Stimulated activated naive B cell treated with anti-CD40 and anti-IgM and Interleukin-4, amounts not matched to agents 10 μg/mL and 1 μg/mL and 100 μg/mL, for 72 hours (primary cell): ENCODE results near the gene ITGB5.
"Not testable (repeated sequence)": the region's sequence is repeated elsewhere in the genome, so short reads cannot be mapped to it uniquely, and the experiment has no call there.

Experiments
- ATAC-seq, 2 donors: fragments of 150-1000 bp; cut with Tn5 transposase; replicated peaks; 2 replicates each; pipeline ENCODE4 v1.10.0; 2021; ENCODE audit warnings: moderate library complexity in 1 of 2
- DNase-seq: peaks from one replicate; pipeline ENCODE4 v3.0.0; 2021
- H3K27ac Mint-ChIP-seq: one replicate; pipeline ENCODE4 v1.8.0; 2022; ENCODE audit warnings: mild to moderate bottlenecking, mixed read lengths
- H3K27me3 Mint-ChIP-seq, 2 donors: one replicate each; pipeline ENCODE4 v1.8.0; 2022; ENCODE audit warnings: mixed read lengths in 2 of 2
- H3K36me3 Mint-ChIP-seq, 2 donors: one replicate each; pipeline ENCODE4 v1.8.0; 2022; ENCODE audit warnings: mixed read lengths in 2 of 2, mild to moderate bottlenecking in 1 of 2
- H3K4me1 Mint-ChIP-seq, 2 donors: one replicate each; pipeline ENCODE4 v1.8.0; 2022; ENCODE audit warnings: mixed read lengths in 2 of 2, mild to moderate bottlenecking in 1 of 2
- H3K4me3 Mint-ChIP-seq, 2 donors: one replicate each; pipeline ENCODE4 v1.8.0; 2022; ENCODE audit warnings: mild to moderate bottlenecking in 2 of 2, mixed read lengths in 2 of 2, moderate library complexity in 1 of 2
- H3K9me3 Mint-ChIP-seq, 2 donors: one replicate each; pipeline ENCODE4 v1.8.0; 2022; ENCODE audit warnings: mixed read lengths in 2 of 2, mild to moderate bottlenecking in 1 of 2

ITGB5 gene

GRCh38 chr3:124829819-124830554 lies 57.2 kb downstream of the ITGB5 start:
- ATAC-seq: peak; percentile 62
- H3K27ac Mint-ChIP-seq: peak overlapping the region; percentile 25

GRCh38 chr3:124829178-124829818 lies 57.9 kb downstream of the ITGB5 start:
- DNase-seq: no peak
- peaks cover 7% of the 10 kb centered on the region in 2 donors for H3K4me1 Mint-ChIP-seq
- peaks cover 25 to 51% of the 10 kb centered on the region in 2 donors for H3K27me3 Mint-ChIP-seq
- no peak for ATAC-seq
- no peak overlapping the region for H3K27ac Mint-ChIP-seq
- H3K36me3 Mint-ChIP-seq: no peaks in the 10 kb centered on the region
- H3K4me3 Mint-ChIP-seq: no peak overlapping the region
- no peaks in the 10 kb centered on the region for H3K9me3 Mint-ChIP-seq

More at GRCh38 chr3:124829819-124830554, 57.2 kb downstream of the ITGB5 start:
- peaks cover 11 to 12% of the 10 kb centered on the region in 2 donors for H3K4me1 Mint-ChIP-seq
- no peak overlapping the region for H3K4me3 Mint-ChIP-seq
- no peaks in the 10 kb centered on the region for H3K9me3 Mint-ChIP-seq
- no peaks in the 10 kb centered on the region for H3K36me3 Mint-ChIP-seq
- no peak for DNase-seq
- peaks cover 28 to 54% of the 10 kb centered on the region in 2 donors for H3K27me3 Mint-ChIP-seq

- not testable (repeated sequence) for H3K9me3 Mint-ChIP-seq, H3K36me3 Mint-ChIP-seq, H3K4me3 Mint-ChIP-seq, DNase-seq, H3K4me1 Mint-ChIP-seq, ATAC-seq, H3K27ac Mint-ChIP-seq
- peaks cover 19 to 41% of the 10 kb centered on the region in 2 donors for H3K27me3 Mint-ChIP-seq
Measured at GRCh38 chr3:124827476-124828206, 59.5 kb downstream of the ITGB5 start.

GRCh38 chr3:124826703-124827102 lies 60.5 kb downstream of the ITGB5 start:
- no peaks in the 10 kb centered on the region for H3K9me3 Mint-ChIP-seq
- no peak for ATAC-seq
- no peak for DNase-seq
- H3K27ac Mint-ChIP-seq: no peak overlapping the region
- H3K4me1 Mint-ChIP-seq: peaks cover 4 to 7% of the 10 kb centered on the region in 2 donors
- no peak overlapping the region for H3K4me3 Mint-ChIP-seq
- peaks cover 25 to 40% of the 10 kb centered on the region in 2 donors for H3K27me3 Mint-ChIP-seq
- no peaks in the 10 kb centered on the region for H3K36me3 Mint-ChIP-seq

- H3K27ac Mint-ChIP-seq: no peak overlapping the region
- peaks cover 25 to 45% of the 10 kb centered on the region in 2 donors for H3K27me3 Mint-ChIP-seq
- DNase-seq: no peak
- peaks cover 0 to 2% of the 10 kb centered on the region in 2 donors for H3K4me1 Mint-ChIP-seq
- no peaks in the 10 kb centered on the region for H3K36me3 Mint-ChIP-seq
- ATAC-seq: no peak
- no peak overlapping the region for H3K4me3 Mint-ChIP-seq
- no peaks in the 10 kb centered on the region for H3K9me3 Mint-ChIP-seq
Measured at GRCh38 chr3:124824286-124824915, 62.8 kb downstream of the ITGB5 start.

- Mint-ChIP-seq H3K4me3 (no peak overlapping the region), H3K27ac (no peak overlapping the region), H3K36me3 (no peaks in the 10 kb centered on the region), H3K27me3 (peaks cover 29 to 52% of the 10 kb centered on the region in 2 donors), H3K9me3 (no peaks in the 10 kb centered on the region), H3K4me1 (no peaks in the 10 kb centered on the region)
- DNase-seq (no peak), ATAC-seq (no peak)
Measured at GRCh38 chr3:124823648-124824047, 63.5 kb downstream of the ITGB5 start.

GRCh38 chr3:124823206-124823605 lies 64.0 kb downstream of the ITGB5 start:
- Mint-ChIP-seq H3K4me1 (no peaks in the 10 kb centered on the region), H3K27me3 (peaks cover 29 to 49% of the 10 kb centered on the region in 2 donors), H3K9me3 (no peaks in the 10 kb centered on the region), H3K4me3 (no peak overlapping the region), H3K36me3 (no peaks in the 10 kb centered on the region), H3K27ac (no peak overlapping the region)
- DNase-seq (no peak), ATAC-seq (no peak)

GRCh38 chr3:124821356-124821755 lies 65.8 kb downstream of the ITGB5 start:
- DNase-seq (no peak), ATAC-seq (no peak)
- Mint-ChIP-seq H3K27me3 (peaks cover 26 to 41% of the 10 kb centered on the region in 2 donors), H3K9me3 (no peaks in the 10 kb centered on the region), H3K27ac (no peak overlapping the region), H3K4me1 (no peaks in the 10 kb centered on the region), H3K36me3 (no peaks in the 10 kb centered on the region), H3K4me3 (no peak overlapping the region)

- no peaks in the 10 kb centered on the region for H3K4me1 Mint-ChIP-seq
- no peaks in the 10 kb centered on the region for H3K9me3 Mint-ChIP-seq
- H3K4me3 Mint-ChIP-seq: no peak overlapping the region
- H3K27me3 Mint-ChIP-seq: peaks cover 26 to 35% of the 10 kb centered on the region in 2 donors
- H3K27ac Mint-ChIP-seq: no peak overlapping the region
- no peaks in the 10 kb centered on the region for H3K36me3 Mint-ChIP-seq
- DNase-seq: no peak
- no peak for ATAC-seq
Measured at GRCh38 chr3:124818398-124819091, 68.6 kb downstream of the ITGB5 start.

- Mint-ChIP-seq H3K27me3 (peaks cover 27 to 32% of the 10 kb centered on the region in 2 donors), H3K4me3 (no peak overlapping the region)
- no peak for DNase-seq
Measured at GRCh38 chr3:124817079-124817478, 70.1 kb downstream of the ITGB5 start.

GRCh38 chr3:124816206-124816605 lies 71.0 kb downstream of the ITGB5 start:
- H3K9me3 Mint-ChIP-seq: no peaks in the 10 kb centered on the region
- H3K27ac Mint-ChIP-seq: no peak overlapping the region
- no peaks in the 10 kb centered on the region for H3K4me1 Mint-ChIP-seq
- H3K4me3 Mint-ChIP-seq: no peak overlapping the region
- peaks cover 21 to 25% of the 10 kb centered on the region in 2 donors for H3K27me3 Mint-ChIP-seq
- no peaks in the 10 kb centered on the region for H3K36me3 Mint-ChIP-seq
- DNase-seq (no peak), ATAC-seq (no peak)

More at GRCh38 chr3:124817079-124817478, 70.1 kb downstream of the ITGB5 start:
- Mint-ChIP-seq H3K27ac (no peak overlapping the region), H3K9me3 (no peaks in the 10 kb centered on the region), H3K4me1 (no peaks in the 10 kb centered on the region), H3K36me3 (no peaks in the 10 kb centered on the region)
- ATAC-seq: no peak

GRCh38 chr3:124815781-124816180 lies 71.4 kb downstream of the ITGB5 start:
- Mint-ChIP-seq H3K36me3 (no peaks in the 10 kb centered on the region), H3K27ac (no peak overlapping the region), H3K4me1 (no peaks in the 10 kb centered on the region), H3K9me3 (no peaks in the 10 kb centered on the region), H3K27me3 (peaks cover 18 to 20% of the 10 kb centered on the region in 2 donors), H3K4me3 (no peak overlapping the region)
- no peak for DNase-seq
- ATAC-seq: no peak

GRCh38 chr3:124814620-124815421 lies 72.3 kb downstream of the ITGB5 start:
- ATAC-seq (no peak), DNase-seq (no peak)
- Mint-ChIP-seq H3K27me3 (peaks cover 12 to 17% of the 10 kb centered on the region in 2 donors), H3K36me3 (no peaks in the 10 kb centered on the region), H3K4me1 (no peaks in the 10 kb centered on the region), H3K9me3 (no peaks in the 10 kb centered on the region), H3K27ac (no peak overlapping the region), H3K4me3 (no peak overlapping the region)
